ENCODE results near the gene DYNC1H1. TPM values are rescaled to one million over a fixed set of nuclear protein-coding genes. Genes with fewer than 3 reads are reported as not detected.
A peak's percentile ranks its signal among the peaks of the same experiment; 100 is the strongest.

DYNC1H1 gene
- total RNA-seq, 6 experiments from 2014 or later: 116 to 261 (median 161) TPM

DNA sequence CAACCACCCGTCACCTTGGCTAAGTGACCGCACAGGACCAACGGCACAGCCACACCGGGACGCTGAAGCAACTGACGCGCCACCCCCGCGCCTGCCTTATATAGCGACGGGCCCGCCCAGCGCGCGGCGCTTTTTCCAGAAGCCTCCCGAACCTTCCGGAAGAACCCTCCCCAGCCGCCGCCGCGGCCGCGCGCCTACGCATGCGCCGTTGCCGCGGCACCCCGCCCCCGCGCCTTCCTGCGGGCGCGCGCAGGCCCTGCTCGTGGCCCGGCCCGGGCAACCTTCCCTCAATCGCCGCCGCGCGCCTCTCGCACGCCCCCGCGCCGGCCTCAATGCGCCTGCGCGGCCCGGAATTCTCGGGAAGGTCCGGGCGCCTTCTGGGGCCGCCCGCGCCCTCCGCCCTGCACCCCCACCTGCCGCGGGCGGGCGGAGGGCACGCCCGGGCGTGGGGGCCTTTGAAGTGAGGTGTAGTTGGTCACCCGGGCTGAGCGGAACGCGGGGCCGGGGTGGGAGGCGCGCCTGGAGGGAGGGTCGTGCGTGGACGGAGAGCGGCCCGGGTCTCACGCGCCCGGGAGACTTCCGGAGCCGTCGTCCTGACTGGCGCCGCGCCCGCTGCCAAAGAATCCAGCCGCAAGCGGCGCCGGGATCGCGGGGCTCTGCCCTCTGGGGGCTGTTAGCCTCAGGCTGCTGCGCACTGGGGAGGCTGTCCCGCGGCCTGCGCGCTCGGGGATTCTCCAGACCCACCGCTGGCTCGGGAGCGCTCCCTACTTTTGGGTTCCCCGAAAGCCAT is 122.8 kb downstream of the DYNC1H1 start, which contains the start of gene HSP90AA1:
TSS of gene HSP90AA1 (minus strand) at position 73 of the 790 bp plus-strand sequence. CDS start 666 bp downstream, outside the sequence.
- H3K36me3 ChIP-seq: peaks cover 22 to 38% (median 27%) of the 10 kb centered on the region in 4 donors
- H3K9me3 ChIP-seq: no peaks in the 10 kb centered on the region
- H3K27me3 ChIP-seq: no peaks in the 10 kb centered on the region
- H3K27ac ChIP-seq: peak within 1 kb of the TSS; percentile 100
- WGBS (ENCODE audit: insufficient coverage, low coverage, low lambda C conversion rate, missing lambda C conversion rate): no CpG with 5 or more reads among the region's 106 CpGs
- peak within 1 kb of the TSS; percentile 71 to 77 (median 74) for H3K4me3 ChIP-seq
- ATAC-seq (peak; percentile 69 to 83 (median 83)), DNase-seq (peak; percentile 94 to 95 (median 95))
- intact Hi-C loops (cut with DNase I): no loop called here
- TF ChIP-seq, protein P1, sequence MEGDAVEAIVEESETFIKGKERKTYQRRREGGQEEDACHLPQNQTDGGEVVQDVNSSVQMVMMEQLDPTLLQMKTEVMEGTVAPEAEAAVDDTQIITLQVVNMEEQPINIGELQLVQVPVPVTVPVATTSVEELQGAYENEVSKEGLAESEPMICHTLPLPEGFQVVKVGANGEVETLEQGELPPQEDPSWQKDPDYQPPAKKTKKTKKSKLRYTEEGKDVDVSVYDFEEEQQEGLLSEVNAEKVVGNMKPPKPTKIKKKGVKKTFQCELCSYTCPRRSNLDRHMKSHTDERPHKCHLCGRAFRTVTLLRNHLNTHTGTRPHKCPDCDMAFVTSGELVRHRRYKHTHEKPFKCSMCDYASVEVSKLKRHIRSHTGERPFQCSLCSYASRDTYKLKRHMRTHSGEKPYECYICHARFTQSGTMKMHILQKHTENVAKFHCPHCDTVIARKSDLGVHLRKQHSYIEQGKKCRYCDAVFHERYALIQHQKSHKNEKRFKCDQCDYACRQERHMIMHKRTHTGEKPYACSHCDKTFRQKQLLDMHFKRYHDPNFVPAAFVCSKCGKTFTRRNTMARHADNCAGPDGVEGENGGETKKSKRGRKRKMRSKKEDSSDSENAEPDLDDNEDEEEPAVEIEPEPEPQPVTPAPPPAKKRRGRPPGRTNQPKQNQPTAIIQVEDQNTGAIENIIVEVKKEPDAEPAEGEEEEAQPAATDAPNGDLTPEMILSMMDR (IDR thresholded peaks at IDR 0.05): peak in 1 of 4 donors; percentile 19
- peak; percentile 98 for TF ChIP-seq POLR2A (IDR thresholded peaks at IDR 0.05)
- peaks cover 0 to 44% (median 12%) of the 10 kb centered on the region in 4 donors for H3K4me1 ChIP-seq

DNA sequence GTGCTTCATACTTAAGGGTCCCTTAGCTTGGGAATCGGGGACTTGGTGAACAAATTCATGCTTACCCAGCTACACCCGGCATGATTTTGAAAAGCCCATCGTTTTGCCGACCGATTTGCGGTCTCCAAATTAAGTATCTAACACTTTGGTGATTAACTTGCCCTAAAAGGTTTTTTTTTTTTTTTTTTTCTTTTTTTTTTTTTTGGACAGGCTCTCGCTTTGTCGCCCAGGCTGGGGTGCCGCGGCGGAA is 123.3 kb downstream of the DYNC1H1 start:
- no peaks in the 10 kb centered on the region for H3K9me3 ChIP-seq
- ATAC-seq: no peak
- no peaks in the 10 kb centered on the region for H3K27me3 ChIP-seq
- DNase-seq: no peak
- peaks cover 17 to 33% (median 22%) of the 10 kb centered on the region in 4 donors for H3K36me3 ChIP-seq
- TF ChIP-seq, protein P1 (IDR thresholded peaks at IDR 0.05): no peak
- no peak for TF ChIP-seq POLR2A (IDR thresholded peaks at IDR 0.05)
- WGBS (ENCODE audit: insufficient coverage, low coverage, low lambda C conversion rate, missing lambda C conversion rate): under 1% methylated on average over 6 of the region's 11 CpGs
- peak overlapping the region; percentile 100 for H3K27ac ChIP-seq
- intact Hi-C loops (cut with DNase I): no loop called here
- peaks cover 0 to 39% (median 12%) of the 10 kb centered on the region in 4 donors for H3K4me1 ChIP-seq
- H3K4me3 ChIP-seq: peak overlapping the region; percentile 54 to 74 (median 57)

DNA sequence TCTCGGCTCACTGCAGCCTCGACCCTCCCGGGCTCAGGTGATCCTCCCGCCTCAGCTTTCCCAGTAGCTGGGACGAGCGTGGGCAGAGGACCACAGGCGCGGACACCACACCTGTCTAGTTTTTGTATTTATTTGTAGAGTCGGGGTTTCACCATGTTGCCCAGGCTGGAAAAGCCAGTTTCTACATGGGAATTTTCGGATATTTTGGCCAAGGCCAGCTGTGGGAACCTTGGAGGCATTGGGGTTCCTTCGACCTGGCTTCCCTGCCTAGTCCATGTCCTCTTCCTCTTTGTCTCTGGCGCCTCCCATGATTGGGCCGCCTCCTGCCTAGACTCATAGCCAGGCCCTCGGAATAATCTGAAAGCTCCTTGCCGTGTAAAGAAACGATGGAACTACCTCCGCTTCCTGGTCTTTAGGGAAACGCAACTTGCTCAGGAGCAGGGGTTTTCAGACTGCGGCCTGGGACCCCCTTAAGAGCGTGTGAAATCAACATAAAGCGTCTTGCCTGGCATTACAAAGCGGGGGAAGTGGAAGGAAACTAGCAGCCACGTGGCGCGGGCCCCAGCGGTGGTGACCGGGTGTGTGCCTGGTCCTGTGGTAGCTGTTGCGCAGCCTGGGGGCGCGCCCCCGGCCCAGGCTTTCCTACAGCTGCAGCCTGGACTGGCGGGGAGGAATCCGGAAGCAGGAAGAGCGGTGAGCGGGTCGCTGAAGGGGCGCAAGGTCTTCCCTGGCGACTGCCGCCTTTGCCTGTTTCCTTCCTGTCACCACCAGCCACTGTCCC is 123.8 kb downstream of the DYNC1H1 start:
- ATAC-seq (peak; percentile 3 to 35 (median 6)), DNase-seq (peak; percentile 66 to 80 (median 70))
- peaks cover 0 to 33% (median 11%) of the 10 kb centered on the region in 4 donors for H3K4me1 ChIP-seq
- TF ChIP-seq, protein P1 (IDR thresholded peaks at IDR 0.05): no peak
- no peak for TF ChIP-seq POLR2A (IDR thresholded peaks at IDR 0.05)
- intact Hi-C loops (cut with DNase I): no loop called here
- H3K36me3 ChIP-seq: peaks cover 12 to 28% (median 18%) of the 10 kb centered on the region in 4 donors
- no peaks in the 10 kb centered on the region for H3K27me3 ChIP-seq
- H3K9me3 ChIP-seq: no peaks in the 10 kb centered on the region
- H3K27ac ChIP-seq: peak overlapping the region; percentile 100
- H3K4me3 ChIP-seq: peak overlapping the region; percentile 54 to 74 (median 57)
- 51% methylated on average over 23 of the region's 39 CpGs for WGBS (ENCODE audit: insufficient coverage, low coverage, low lambda C conversion rate, missing lambda C conversion rate)

DNA sequence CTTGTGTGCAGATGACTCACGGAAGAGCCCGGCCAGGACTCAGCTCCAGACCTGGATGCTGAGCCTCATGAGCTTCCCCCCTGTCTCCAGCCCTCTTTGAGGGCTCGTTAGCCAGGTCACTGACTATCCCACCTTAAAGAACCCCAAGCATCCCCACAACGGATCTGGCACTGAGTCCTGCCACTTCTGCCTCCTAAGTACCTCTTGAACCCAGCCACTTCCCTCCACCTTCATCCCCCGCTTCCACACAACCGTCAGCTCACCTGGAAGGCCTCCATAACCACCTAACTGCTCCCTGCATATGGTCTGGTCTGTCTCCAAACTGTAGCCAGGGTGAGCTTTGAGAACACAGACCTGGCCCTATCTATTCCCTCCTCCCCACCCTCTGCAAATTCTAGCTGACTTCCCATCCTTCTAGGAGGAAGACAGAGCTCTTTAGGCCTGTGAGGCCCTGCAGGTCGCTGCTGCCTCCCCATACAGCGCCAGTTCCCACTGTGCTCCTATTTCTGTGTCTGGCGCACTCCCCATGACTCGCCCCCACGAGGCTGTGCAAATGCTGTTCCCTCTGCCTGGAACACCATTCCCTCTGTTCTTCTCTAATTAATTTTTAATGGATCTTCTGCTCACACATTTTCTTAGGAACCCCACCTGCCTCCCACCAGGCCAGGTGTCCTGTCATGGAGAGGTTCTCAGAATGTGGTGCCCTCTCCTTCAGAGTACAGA is 125.4 kb downstream of the DYNC1H1 start:
- Histone ChIP-seq H3K36me3 (peaks cover 3 to 12% (median 5%) of the 10 kb centered on the region in 4 donors), H3K27ac (no peak overlapping the region), H3K4me3 (no peak overlapping the region), H3K27me3 (no peaks in the 10 kb centered on the region), H3K9me3 (no peaks in the 10 kb centered on the region), H3K4me1 (peaks cover 0 to 18% (median 3%) of the 10 kb centered on the region in 4 donors)
- intact Hi-C loops (cut with DNase I): loop anchor here in 1 of 2 donors (10.0 kb wide), 1 partner anchor 385 kb away; no protein-coding TSS in a partner anchor
- TF ChIP-seq, protein P1 (IDR thresholded peaks at IDR 0.05): no peak
- no peak for TF ChIP-seq POLR2A (IDR thresholded peaks at IDR 0.05)
- 83% methylated on average over 8 of the region's 11 CpGs for WGBS (ENCODE audit: insufficient coverage, low coverage, low lambda C conversion rate, missing lambda C conversion rate)
- ATAC-seq (no peak), DNase-seq (peak in 2 of 3 donors; percentile 42 to 45)
